GM18870 (cell line): ENCODE data around the gene SYT17.

Source experiments
- ATAC-seq: cut with Tn5 transposase; IDR thresholded peaks from one replicate; pipeline ENCODE4 v1.9.1; 2021; ENCODE audit warnings: moderate library complexity; ENCODE audit not compliant: unreplicated experiment

The SYT17 gene

GRCh38 chr16:19212059-19212458 lies 44.0 kb downstream of the SYT17 start:
- no peak for ATAC-seq

- no peak for ATAC-seq
Observed at GRCh38 chr16:19213885-19214284, 45.8 kb downstream of the SYT17 start.

GRCh38 chr16:19215705-19216104 lies 47.7 kb downstream of the SYT17 start:
- no peak for ATAC-seq

- ATAC-seq, result no peak
Observed at GRCh38 chr16:19218581-19218980, 50.5 kb downstream of the SYT17 start.

GRCh38 chr16:19219836-19220235 lies 51.8 kb downstream of the SYT17 start:
- no peak for ATAC-seq

- no peak for ATAC-seq
Observed at GRCh38 chr16:19223235-19224170, 55.5 kb downstream of the SYT17 start.

- no peak for ATAC-seq
Observed at GRCh38 chr16:19225651-19226050, 57.6 kb downstream of the SYT17 start.

- ATAC-seq, result no peak
Observed at GRCh38 chr16:19227643-19228042, 59.6 kb downstream of the SYT17 start.

- no peak for ATAC-seq
Observed at GRCh38 chr16:19228052-19228451, 60.0 kb downstream of the SYT17 start.

GRCh38 chr16:19228575-19228974 lies 60.5 kb downstream of the SYT17 start:
- ATAC-seq, result no peak

- no peak for ATAC-seq
Observed at GRCh38 chr16:19230575-19230974, 62.5 kb downstream of the SYT17 start.

- ATAC-seq, result no peak
Observed at GRCh38 chr16:19231881-19232280, 63.8 kb downstream of the SYT17 start.

- no peak for ATAC-seq
Observed at GRCh38 chr16:19232988-19233387, 64.9 kb downstream of the SYT17 start.

- no peak for ATAC-seq
Observed at GRCh38 chr16:19235478-19235877, 67.4 kb downstream of the SYT17 start.

GRCh38 chr16:19235886-19236285 lies 67.8 kb downstream of the SYT17 start:
- no peak for ATAC-seq

GRCh38 chr16:19236561-19237209 lies 68.6 kb downstream of the SYT17 start:
- ATAC-seq, result no peak

GRCh38 chr16:19238406-19238805 lies 70.4 kb downstream of the SYT17 start:
- no peak for ATAC-seq

GRCh38 chr16:19239511-19240155 lies 71.6 kb downstream of the SYT17 start:
- no peak for ATAC-seq

- ATAC-seq, result no peak
Observed at GRCh38 chr16:19240494-19240893, 72.5 kb downstream of the SYT17 start.

GRCh38 chr16:19241512-19241911 lies 73.5 kb downstream of the SYT17 start:
- no peak for ATAC-seq

- no peak for ATAC-seq
Observed at GRCh38 chr16:19242186-19242585, 74.1 kb downstream of the SYT17 start.
